ENCODE results near the gene ZNF747. TPM values are rescaled to one million over a fixed set of nuclear protein-coding genes. Genes with fewer than 3 reads are reported as not detected.

The ZNF747 gene
- total RNA-seq, 1 experiment from 2014 or later, result 8.9 TPM

GRCh38 chr16:30484887-30485286, 49.8 kb downstream of the ZNF747 start:
- CTCF ChIA-PET, result interaction anchor here (0.7 kb wide), 1 partner anchor 55 kb away, joined by 3 read pairs; the partner anchor contains the start of gene DCTPP1
- no peaks in the 10 kb centered on the region for H3K9me2 ChIP-seq (replicated peaks; ENCODE audit: low read length)
- no peak for DNase-seq
- H4K20me1 ChIP-seq (ENCODE audit: low read length), result no peaks in the 10 kb centered on the region
- H3K4me2 ChIP-seq (ENCODE audit: low read length), result no peak overlapping the region
- H3K79me2 ChIP-seq (ENCODE audit: low read length), result no peaks in the 10 kb centered on the region
- H3F3A ChIP-seq (ENCODE audit: low read length, unreplicated experiment), result no peaks in the 10 kb centered on the region
- POLR2A ChIA-PET (ENCODE audit: unreplicated experiment), result no interaction called here
- H3K9me3 ChIP-seq (ENCODE audit: low read length), result no peaks in the 10 kb centered on the region
- H3K27ac ChIP-seq (ENCODE audit: low read length), result no peak overlapping the region
- H3K27me3 ChIP-seq (ENCODE audit: low read length), result no peaks in the 10 kb centered on the region
- H2AFZ ChIP-seq (ENCODE audit: low read length), result no peak overlapping the region
- no peak for ATAC-seq
- intact Hi-C loops (cut with micrococcal nuclease), result no loop called here
- H3K9ac ChIP-seq (ENCODE audit: low read length), result no peak overlapping the region
- no peak overlapping the region for H3K4me3 ChIP-seq (ENCODE audit: low read length)
- TF ChIP-seq EZH2 (IDR thresholded peaks at IDR 0.05; ENCODE audit: low read length, unreplicated experiment), result no peak
- no peak for TF ChIP-seq CTCF (conservative IDR thresholded peaks at IDR 0.05; ENCODE audit: low read depth, low read length)
- no peak for TF ChIP-seq EZH2phosphoT487 (IDR thresholded peaks at IDR 0.05; ENCODE audit: borderline replicate concordance, low read length)
- no peaks in the 10 kb centered on the region for H3K4me1 ChIP-seq (ENCODE audit: insufficient read depth, low read length)
- BruUV-seq (replicated peaks), result no TSS peak
- no peaks in the 10 kb centered on the region for H3K36me3 ChIP-seq (ENCODE audit: low read depth, low read length)

- Histone ChIP-seq H3K27ac (ENCODE audit: low read length) (no peak overlapping the region), H3K27me3 (ENCODE audit: low read length) (no peaks in the 10 kb centered on the region), H4K20me1 (ENCODE audit: low read length) (no peaks in the 10 kb centered on the region), H3K4me2 (ENCODE audit: low read length) (no peak overlapping the region), H3K9me3 (ENCODE audit: low read length) (no peaks in the 10 kb centered on the region), H3K36me3 (ENCODE audit: low read depth, low read length) (no peaks in the 10 kb centered on the region), H2AFZ (ENCODE audit: low read length) (no peak overlapping the region), H3K79me2 (ENCODE audit: low read length) (no peaks in the 10 kb centered on the region), H3K9ac (ENCODE audit: low read length) (no peak overlapping the region), H3K4me1 (ENCODE audit: insufficient read depth, low read length) (no peaks in the 10 kb centered on the region), H3K9me2 (replicated peaks; ENCODE audit: low read length) (no peaks in the 10 kb centered on the region), H3K4me3 (ENCODE audit: low read length) (no peak overlapping the region), H3F3A (ENCODE audit: low read length, unreplicated experiment) (no peaks in the 10 kb centered on the region)
- DNase-seq, result no peak
- ChIA-PET CTCF (no interaction called here), POLR2A (ENCODE audit: unreplicated experiment) (no interaction called here)
- intact Hi-C loops (cut with micrococcal nuclease), result no loop called here
- BruUV-seq (replicated peaks), result no TSS peak
- ATAC-seq, result no peak
- TF ChIP-seq CTCF (conservative IDR thresholded peaks at IDR 0.05; ENCODE audit: low read depth, low read length) (peak; percentile 40; the same call in 1 of the 2 replicates), EZH2 (IDR thresholded peaks at IDR 0.05; ENCODE audit: low read length, unreplicated experiment) (no peak)
These were observed 52.3 kb downstream of the ZNF747 start for GRCh38 chr16:30482366-30482765.

- ChIA-PET CTCF (no interaction called here), POLR2A (ENCODE audit: unreplicated experiment) (no interaction called here)
- Histone ChIP-seq H2AFZ (ENCODE audit: low read length) (no peak overlapping the region), H3K9me3 (ENCODE audit: low read length) (no peaks in the 10 kb centered on the region), H3K9me2 (replicated peaks; ENCODE audit: low read length) (no peaks in the 10 kb centered on the region), H3K4me1 (ENCODE audit: insufficient read depth, low read length) (no peaks in the 10 kb centered on the region), H3F3A (ENCODE audit: low read length, unreplicated experiment) (no peaks in the 10 kb centered on the region), H3K4me3 (ENCODE audit: low read length) (no peak overlapping the region), H3K27ac (ENCODE audit: low read length) (no peak overlapping the region), H3K79me2 (ENCODE audit: low read length) (no peaks in the 10 kb centered on the region), H3K27me3 (ENCODE audit: low read length) (no peaks in the 10 kb centered on the region), H4K20me1 (ENCODE audit: low read length) (no peaks in the 10 kb centered on the region), H3K9ac (ENCODE audit: low read length) (no peak overlapping the region), H3K4me2 (ENCODE audit: low read length) (no peak overlapping the region), H3K36me3 (ENCODE audit: low read depth, low read length) (no peaks in the 10 kb centered on the region)
- intact Hi-C loops (cut with micrococcal nuclease), result no loop called here
- ATAC-seq (no peak), DNase-seq (no peak)
- TF ChIP-seq CTCF (conservative IDR thresholded peaks at IDR 0.05; ENCODE audit: low read depth, low read length) (no peak), EZH2phosphoT487 (IDR thresholded peaks at IDR 0.05; ENCODE audit: borderline replicate concordance, low read length) (no peak), EZH2 (IDR thresholded peaks at IDR 0.05; ENCODE audit: low read length, unreplicated experiment) (no peak)
- BruUV-seq (replicated peaks), result no TSS peak
These were observed 53.3 kb downstream of the ZNF747 start for GRCh38 chr16:30481381-30481780.

Small RNA genes within 50 kb of the gene (microRNA-seq; reads per million reads assigned to microRNA genes)
- not detected for gene MIR4518 (ENCODE audit: unreplicated experiment)

Other genes starting within 250 kb of the ZNF747 start
- gene CD2BP2, start 179.6 kb downstream of the ZNF747 start, total RNA-seq (2014; rRNA removed), result 30.0 and 43.3 TPM in 2 replicates
- gene TBC1D10B, start 164.4 kb downstream of the ZNF747 start, total RNA-seq (2014; rRNA removed), result 36.0 and 52.4 TPM in 2 replicates
- gene MYL11, start 160.1 kb downstream of the ZNF747 start, total RNA-seq (2014; rRNA removed), result not detected in 2 replicates
- 0.55 TPM in 1 of 2 replicates, not detected in the other for gene SEPTIN1, start 152.3 kb downstream of the ZNF747 start, total RNA-seq (2014; rRNA removed)
- 8.9 and 14.2 TPM in 2 replicates for gene ZNF48, start 139.4 kb downstream of the ZNF747 start, total RNA-seq (2014; rRNA removed)
- gene ZNF771, start 127.3 kb downstream of the ZNF747 start, total RNA-seq (2014; rRNA removed), result 3.6 and 4.3 TPM in 2 replicates
- 63.1 and 64.1 TPM in 2 replicates for gene DCTPP1, start 104.8 kb downstream of the ZNF747 start, total RNA-seq (2014; rRNA removed)
- 8.4 and 16.8 TPM in 2 replicates for gene SEPHS2, start 89.0 kb downstream of the ZNF747 start, total RNA-seq (2014; rRNA removed)
- not detected in 2 replicates for gene ITGAL, start 62.1 kb downstream of the ZNF747 start, total RNA-seq (2014; rRNA removed)
- 31.2 and 46.7 TPM in 2 replicates for gene ZNF768, start 8.3 kb downstream of the ZNF747 start, total RNA-seq (2014; rRNA removed)
- 8.1 and 12.8 TPM in 2 replicates for gene ZNF764, start 23.5 kb upstream of the ZNF747 start, total RNA-seq (2014; rRNA removed)
- gene ZNF688, start 36.9 kb upstream of the ZNF747 start, total RNA-seq (2014; rRNA removed), result 5.5 and 14.3 TPM in 2 replicates
- 4.9 and 5.0 TPM in 2 replicates for gene ZNF785, start 50.8 kb upstream of the ZNF747 start, total RNA-seq (2014; rRNA removed)
- 6.0 and 6.9 TPM in 2 replicates for gene ZNF689, start 75.5 kb upstream of the ZNF747 start, total RNA-seq (2014; rRNA removed)
- 9.6 and 14.5 TPM in 2 replicates for gene PRR14, start 116.1 kb upstream of the ZNF747 start, total RNA-seq (2014; rRNA removed)
- 22.2 and 35.0 TPM in 2 replicates for gene FBRS, start 123.6 kb upstream of the ZNF747 start, total RNA-seq (2014; rRNA removed)
- gene SRCAP, start 164.3 kb upstream of the ZNF747 start, total RNA-seq (2014; rRNA removed), result 19.0 and 29.6 TPM in 2 replicates
- gene PHKG2, start 213.6 kb upstream of the ZNF747 start, total RNA-seq (2014; rRNA removed), result 28.6 and 30.9 TPM in 2 replicates
- gene CFAP119, start 227.2 kb upstream of the ZNF747 start, total RNA-seq (2014; rRNA removed), result 8.6 and 9.6 TPM in 2 replicates
- gene RNF40, start 227.5 kb upstream of the ZNF747 start, total RNA-seq (2014; rRNA removed), result 64.1 and 80.2 TPM in 2 replicates